DOHH2 (cell line): ENCODE measurements around the gene GATD1.

Source experiments
- CTCF ChIP-seq: fragments of 200-600 bp; sonication (generic); IDR thresholded peaks from one replicate; pipeline ENCODE4 v1.5.1; 2014; ENCODE audit warnings: antibody characterized with exemption, mild to moderate bottlenecking, low read depth, low read length; ENCODE audit not compliant: poor library complexity, severe bottlenecking
- EZH2phosphoT487 ChIP-seq: fragments of 200-600 bp; sonication (generic); IDR thresholded peaks from 2 replicates; pipeline ENCODE4 v1.6.1; 2017; ENCODE audit warnings: borderline replicate concordance, mild to moderate bottlenecking, antibody characterized with exemption, low read length, moderate library complexity, mixed read lengths

- TF ChIP-seq CTCF, result no peak
- no peak for TF ChIP-seq EZH2phosphoT487
Observed at GRCh38 chr11:745428-745827, 31.9 kb downstream of the GATD1 start.
